K562 (cell line): ENCODE measurements around the gene ANXA2. TPM values are rescaled to one million over a fixed set of nuclear protein-coding genes. Genes with fewer than 3 reads are reported as not detected.

Source experiments
- FOXA3 ChIP-seq, 2 experiments: fragments of 450-650 bp in 1 of 2; sonication (generic) in 1 of 2; formaldehyde crosslinking; IDR thresholded peaks in 1 of 2; conservative IDR thresholded peaks in 1 of 2; 2 replicates each; pipeline versions ENCODE4 v1.4.0 to v1.8.0; 2020 to 2022; ENCODE audit warnings: mild to moderate bottlenecking in 2 of 2, missing genetic modification reagents in 1 of 2
- HSF4 ChIP-seq: fragments of 250-450 bp; sonication (Bioruptor Pico); IDR thresholded peaks from 2 replicates; pipeline ENCODE4 v2.1.2; 2022; ENCODE audit warnings: mild to moderate bottlenecking, moderate library complexity, borderline replicate concordance
- KDM5B ChIP-seq: fragments of 200-600 bp; sonication (generic); IDR thresholded peaks from 2 replicates; pipeline ENCODE4 v1.6.1; 2012; ENCODE audit warnings: low read depth, mild to moderate bottlenecking, moderate library complexity, low read length, control low read depth, inconsistent platforms; ENCODE audit not compliant: insufficient replicate concordance
- MGA ChIP-seq: fragments of 450-650 bp; IDR thresholded peaks from 2 replicates; pipeline ENCODE4 v1.6.1; 2016; ENCODE audit warnings: mild to moderate bottlenecking, moderate library complexity
- NR4A1 ChIP-seq, 2 experiments: fragments of 250-450 bp in 1 of 2; fragments of 450-650 bp in 1 of 2; sonication (Bioruptor Pico) in 1 of 2; IDR thresholded peaks; 2 replicates each; pipeline versions ENCODE4 v1.4.0 to v1.6.1; 2016 to 2020; ENCODE audit warnings: mild to moderate bottlenecking in 2 of 2, missing compliant biosample characterization in 1 of 2, missing genetic modification characterization in 1 of 2, moderate library complexity in 1 of 2
- POLR3A ChIP-seq: IDR thresholded peaks from 2 replicates; pipeline ENCODE4 v1.6.1; 2011; ENCODE audit warnings: borderline replicate concordance, mild to moderate bottlenecking, moderate library complexity; ENCODE audit not compliant: insufficient read length, insufficient read depth; ENCODE audit errors: extremely low read depth
- SRSF3 ChIP-seq: fragments of 200-400 bp; formaldehyde crosslinking; IDR thresholded peaks from 2 replicates; pipeline ENCODE4 v1.6.1; 2016; ENCODE audit warnings: mild to moderate bottlenecking, low read length, moderate library complexity; ENCODE audit not compliant: insufficient read depth
- ZNF140 ChIP-seq: fragments of 250-450 bp; sonication (Bioruptor Pico); IDR thresholded peaks from 2 replicates; pipeline ENCODE4 v1.8.0; 2021; ENCODE audit warnings: moderate library complexity, mild to moderate bottlenecking, inconsistent platforms
- ZNF282 ChIP-seq: sonication (generic); formaldehyde crosslinking; IDR thresholded peaks from 2 replicates; pipeline ENCODE4 v1.8.1; 2023; ENCODE audit warnings: missing genetic modification reagents
- polyA plus RNA-seq, 8 experiments: library from polyadenylated mRNA; depleted of rRNA in 4 of 8; stranded (reverse) in 5 of 8; unstranded in 3 of 8; fragments of >200 nt; fragmentation: Nextera tagmentation in 2 of 8; fragmentation: Illumina TruSeq in 1 of 8; extraction: Ambion mirVana in 2 of 8; extraction: Trizol in 1 of 8; gene quantifications; 2 replicates each; pipeline versions ENCODE4 v1.2.1 to v1.2.3, GENCODE V29; 2011 to 2014; ENCODE audit warnings: inconsistent platforms in 1 of 8, missing spikeins in 1 of 8
- total RNA-seq, 7 experiments: library from RNA; depleted of rRNA in 6 of 7; stranded (reverse); fragments of >200 nt in 6 of 7; fragmentation: Illumina TruSeq in 2 of 7; extraction: Trizol in 2 of 7; gene quantifications; 2 replicates each; pipeline versions ENCODE4 v1.2.1 to v1.2.3, GENCODE V29; 2011 to 2021; ENCODE audit warnings: low replicate concordance in 1 of 7

The ANXA2 gene
- total and polyA plus RNA-seq, 9 of the 15 experiments (the other 6 are each of a cell fraction or from before 2014, with no cell fraction given) = 301 to 1,102 (median 452) TPM

GRCh38 chr15:60316961-60317360, 80.8 kb downstream of the ANXA2 start (continued):
- no peak for TF ChIP-seq MGA
- no peak for TF ChIP-seq FOXA3 (CRISPR knock-in tag; conservative IDR thresholded peaks at IDR 0.05 in 1 of 2, IDR thresholded peaks at IDR 0.05 in 1 of 2)
- TF ChIP-seq KDM5B = no peak
- no peak for TF ChIP-seq ZNF282 (CRISPR knock-in tag)
- TF ChIP-seq NR4A1 (CRISPR knock-in tag; IDR thresholded peaks at IDR 0.05) = no peak
- TF ChIP-seq NR4A1 (tag; IDR thresholded peaks at IDR 0.05) = no peak
- TF ChIP-seq ZNF140 (CRISPR knock-in tag) = no peak
- TF ChIP-seq HSF4 (CRISPR knock-in tag) = no peak
- TF ChIP-seq SRSF3 = no peak
- no peak for TF ChIP-seq POLR3A
